ENCODE measurements around the gene PAIP2.

Gene PAIP2

GRCh38 chr5:139410121-139410992 lies 68.7 kb downstream of the PAIP2 start:
- no peak for DNase-seq (ENCODE audit: low read depth in 2 of 2)

- no peak for DNase-seq (ENCODE audit: low read depth in 2 of 2)
Measured at GRCh38 chr5:139410993-139411828, 69.6 kb downstream of the PAIP2 start.

- no peak for DNase-seq (ENCODE audit: low read depth in 2 of 2)
Measured at GRCh38 chr5:139413153-139413552, 71.5 kb downstream of the PAIP2 start.

- no peak for DNase-seq (ENCODE audit: low read depth in 2 of 2)
Measured at GRCh38 chr5:139413963-139414362, 72.3 kb downstream of the PAIP2 start.

- no peak for DNase-seq (ENCODE audit: low read depth in 2 of 2)
Measured at GRCh38 chr5:139414581-139415130, 73.0 kb downstream of the PAIP2 start.

- no peak for DNase-seq (ENCODE audit: low read depth in 2 of 2)
Measured at GRCh38 chr5:139415221-139415861, 73.7 kb downstream of the PAIP2 start.

GRCh38 chr5:139415869-139416268 lies 74.2 kb downstream of the PAIP2 start:
- no peak for DNase-seq (ENCODE audit: low read depth in 2 of 2)

GRCh38 chr5:139416651-139417050 lies 75.0 kb downstream of the PAIP2 start:
- no peak for DNase-seq (ENCODE audit: low read depth in 2 of 2)

GRCh38 chr5:139417214-139417613 lies 75.6 kb downstream of the PAIP2 start:
- no peak for DNase-seq (ENCODE audit: low read depth in 2 of 2)

- no peak for DNase-seq (ENCODE audit: low read depth in 2 of 2)
Measured at GRCh38 chr5:139418793-139419192, 77.1 kb downstream of the PAIP2 start.
